Retinal pigment epithelial cell (primary cell): ENCODE measurements around the gene PLS3.
"Not testable (repeated sequence)": the region's sequence is repeated elsewhere in the genome, so short reads cannot be mapped to it uniquely, and the experiment has no call there.

ENCODE experiments used
- DNase-seq: peaks from one replicate; pipeline ENCODE4 v3.0.0-alpha.2; 2010; ENCODE audit warnings: low read depth
- H3K4me3 ChIP-seq: 2 replicates; pipeline ENCODE4 v1.5.1; 2011; ENCODE audit warnings: mild to moderate bottlenecking, low read length, control low read depth, moderate library complexity
- TF ChIP-seq, protein P1 (sequence below): conservative IDR thresholded peaks from 2 replicates; pipeline ENCODE4 v1.5.1; 2011; ENCODE audit warnings: low read depth, low read length, control low read depth, inconsistent platforms

The PLS3 gene

DNA sequence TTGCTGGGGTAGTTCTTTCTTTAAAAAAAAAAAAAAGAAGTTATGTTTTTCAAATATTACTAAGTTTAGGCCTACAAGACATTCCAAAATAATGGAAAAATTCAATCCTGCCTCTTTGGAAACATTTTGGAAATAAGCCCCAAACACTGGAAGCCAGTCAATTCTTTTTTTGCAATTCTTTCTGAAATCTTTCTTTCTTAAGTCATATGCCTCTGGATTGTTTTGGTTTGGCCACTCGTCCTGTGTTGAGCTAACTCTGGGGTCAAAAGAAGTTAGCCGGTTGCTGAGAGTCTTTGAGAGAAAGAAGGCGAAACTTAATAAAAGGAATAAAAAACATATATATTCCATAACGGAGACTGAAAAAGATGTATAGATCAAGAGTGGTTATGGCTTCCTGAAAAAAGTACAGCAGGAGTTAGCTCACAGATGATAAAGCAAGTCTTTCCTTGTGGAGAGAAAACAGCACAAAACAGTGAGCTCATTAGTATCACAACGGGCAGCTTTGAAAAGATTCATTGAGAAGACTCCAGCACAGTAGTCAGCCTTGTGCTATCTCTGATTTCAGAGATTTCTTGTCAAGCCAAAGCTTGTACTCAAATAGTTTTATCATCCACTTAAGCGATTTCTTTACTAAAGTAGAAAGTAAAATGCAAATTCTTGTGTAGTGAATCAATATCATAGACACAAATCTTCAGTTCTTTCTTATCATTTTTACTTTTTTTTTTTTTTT is 64.8 kb downstream of the PLS3 start:
- TF ChIP-seq, protein P1, sequence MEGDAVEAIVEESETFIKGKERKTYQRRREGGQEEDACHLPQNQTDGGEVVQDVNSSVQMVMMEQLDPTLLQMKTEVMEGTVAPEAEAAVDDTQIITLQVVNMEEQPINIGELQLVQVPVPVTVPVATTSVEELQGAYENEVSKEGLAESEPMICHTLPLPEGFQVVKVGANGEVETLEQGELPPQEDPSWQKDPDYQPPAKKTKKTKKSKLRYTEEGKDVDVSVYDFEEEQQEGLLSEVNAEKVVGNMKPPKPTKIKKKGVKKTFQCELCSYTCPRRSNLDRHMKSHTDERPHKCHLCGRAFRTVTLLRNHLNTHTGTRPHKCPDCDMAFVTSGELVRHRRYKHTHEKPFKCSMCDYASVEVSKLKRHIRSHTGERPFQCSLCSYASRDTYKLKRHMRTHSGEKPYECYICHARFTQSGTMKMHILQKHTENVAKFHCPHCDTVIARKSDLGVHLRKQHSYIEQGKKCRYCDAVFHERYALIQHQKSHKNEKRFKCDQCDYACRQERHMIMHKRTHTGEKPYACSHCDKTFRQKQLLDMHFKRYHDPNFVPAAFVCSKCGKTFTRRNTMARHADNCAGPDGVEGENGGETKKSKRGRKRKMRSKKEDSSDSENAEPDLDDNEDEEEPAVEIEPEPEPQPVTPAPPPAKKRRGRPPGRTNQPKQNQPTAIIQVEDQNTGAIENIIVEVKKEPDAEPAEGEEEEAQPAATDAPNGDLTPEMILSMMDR, result no peak
- DNase-seq, result no peak
- H3K4me3 ChIP-seq, result no peak overlapping the region

DNA sequence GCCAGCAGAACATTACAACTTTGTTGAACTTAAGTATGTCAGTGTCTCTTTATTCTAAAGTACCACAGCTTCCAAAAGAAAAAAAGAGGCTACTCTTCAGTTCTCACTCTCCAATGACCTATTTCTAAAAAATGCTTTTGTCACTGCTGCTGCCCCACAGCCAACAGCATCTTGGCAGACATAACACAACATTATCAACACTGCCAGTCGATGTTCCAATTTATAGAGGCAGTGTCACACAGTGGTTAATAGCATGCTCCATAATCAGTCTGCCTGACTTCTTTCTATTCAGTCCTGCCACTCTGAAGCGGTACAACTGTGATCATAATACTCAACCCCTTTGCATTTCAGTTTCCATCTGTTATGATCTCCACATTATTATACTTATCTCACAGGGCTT is 69.2 kb downstream of the PLS3 start:
- TF ChIP-seq, protein P1, result no peak
- DNase-seq, result no peak
- H3K4me3 ChIP-seq, result no peak overlapping the region

DNA sequence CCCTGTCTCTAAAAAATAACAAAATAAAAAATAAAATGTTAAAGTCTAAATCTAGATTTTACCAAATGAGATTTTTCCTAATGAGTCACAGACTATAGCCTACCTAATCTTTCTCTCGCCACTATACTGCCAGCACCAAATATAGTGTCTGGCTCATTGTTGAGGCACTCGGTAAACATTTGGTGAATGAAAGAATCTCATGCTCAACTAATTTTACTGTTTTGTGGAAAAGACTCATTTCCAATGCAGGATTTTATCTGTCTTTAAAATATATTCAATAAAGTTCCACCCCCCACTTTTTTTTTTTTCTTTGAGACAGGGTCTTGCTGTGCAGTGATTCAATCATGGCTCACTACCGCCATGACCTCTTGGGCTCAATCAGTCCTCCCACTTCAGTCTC is 71.5 kb downstream of the PLS3 start:
- no peak for DNase-seq
- H3K4me3 ChIP-seq, result no peak overlapping the region
- TF ChIP-seq, protein P1, result no peak

DNA sequence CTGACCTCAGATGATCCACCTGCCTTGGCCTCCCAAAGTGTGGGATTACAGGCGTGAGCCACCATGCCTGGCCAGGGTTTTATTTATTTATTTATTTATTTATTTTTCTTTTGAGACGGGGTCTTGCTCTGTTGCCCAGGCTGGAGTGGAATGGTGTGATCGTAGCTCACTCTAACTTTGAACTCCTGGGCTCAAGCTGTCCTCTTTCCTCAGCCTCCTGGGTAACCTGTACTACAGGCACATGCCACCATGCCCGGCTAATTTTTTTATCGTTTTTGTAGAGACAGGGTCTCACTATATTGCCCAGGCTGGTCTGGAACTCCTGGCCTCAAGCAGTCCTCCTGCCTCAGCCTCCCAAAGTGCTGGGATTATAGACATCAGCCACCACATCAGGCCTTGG is 72.4 kb downstream of the PLS3 start:
- not testable (repeated sequence) for H3K4me3 ChIP-seq, DNase-seq

GRCh38 chrX:115639334-115639880 is 78.4 kb downstream of the PLS3 start:
- no peak overlapping the region for H3K4me3 ChIP-seq
- TF ChIP-seq, protein P1, result no peak
- no peak for DNase-seq

DNA sequence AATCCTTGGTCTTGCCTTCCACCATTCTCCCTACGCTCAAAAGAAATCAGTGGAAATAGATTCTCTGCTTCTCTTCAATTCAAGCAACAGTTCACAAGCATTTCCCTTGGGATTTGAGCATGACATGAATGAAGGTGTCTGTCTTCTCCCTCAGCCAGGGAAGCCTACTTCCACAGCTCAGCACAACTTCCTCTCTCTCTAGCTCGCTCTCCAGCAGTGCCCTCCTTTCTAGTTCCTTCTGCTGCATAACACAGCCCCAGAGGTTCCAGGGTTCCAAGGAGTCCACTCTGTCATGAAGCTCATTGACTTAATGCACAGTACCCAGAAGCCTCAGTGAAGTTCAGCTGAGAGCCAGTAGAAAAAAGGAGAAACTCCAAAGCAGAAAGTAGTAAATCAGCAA is 81.3 kb downstream of the PLS3 start:
- no peak for DNase-seq
- H3K4me3 ChIP-seq, result no peak overlapping the region
- TF ChIP-seq, protein P1, result no peak

DNA sequence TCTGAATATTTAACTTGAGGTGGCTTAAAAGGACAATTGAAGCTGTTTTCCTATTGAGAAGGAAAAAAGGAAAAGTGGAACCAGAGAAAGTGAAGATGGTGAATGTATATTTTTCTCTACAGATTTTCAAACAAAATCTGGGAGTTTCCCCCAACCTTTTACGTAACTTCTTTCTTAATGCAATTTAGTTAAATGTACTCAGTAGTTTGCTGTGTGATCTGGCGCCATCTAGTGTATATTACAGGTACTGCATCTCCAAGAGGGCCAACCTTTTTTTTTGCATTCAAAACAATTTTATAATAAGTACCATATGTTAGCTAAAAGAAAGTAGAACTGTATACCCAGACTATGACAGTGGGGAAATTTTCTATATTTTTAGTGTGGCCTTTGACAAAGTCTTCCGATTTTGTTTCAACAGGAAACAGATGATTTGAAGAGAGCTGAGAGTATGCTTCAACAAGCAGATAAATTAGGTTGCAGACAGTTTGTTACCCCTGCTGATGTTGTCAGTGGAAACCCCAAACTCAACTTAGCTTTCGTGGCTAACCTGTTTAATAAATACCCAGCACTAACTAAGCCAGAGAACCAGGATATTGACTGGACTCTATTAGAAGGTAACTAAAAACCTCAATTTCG is 82.0 kb downstream of the PLS3 start:
- TF ChIP-seq, protein P1, result peak; percentile 90
- DNase-seq, result no peak

GRCh38 chrX:115644397-115644796 is 83.4 kb downstream of the PLS3 start:
- not testable (repeated sequence) for H3K4me3 ChIP-seq, DNase-seq

More for the DNA sequence above, 82.0 kb downstream of the PLS3 start:
- H3K4me3 ChIP-seq, result no peak overlapping the region
